Trophoblast cell (in vitro differentiated cells and primary cell): ENCODE measurements around the gene DLL3.

ENCODE experiments used
- DNase-seq, 2 donors: peaks; one replicate each; pipeline ENCODE4 v3.0.0-alpha.2; 2016
- H2AFZ ChIP-seq: 2 replicates; pipeline ENCODE4 v1.6.1; 2013; ENCODE audit warnings: low read length, moderate library complexity, mild to moderate bottlenecking; ENCODE audit not compliant: insufficient read depth, poor library complexity
- H2AK5ac ChIP-seq: 2 replicates; pipeline ENCODE4 v1.6.1; 2013; ENCODE audit warnings: mild to moderate bottlenecking, low read length
- H2BK120ac ChIP-seq: 2 replicates; pipeline ENCODE4 v1.6.1; 2013; ENCODE audit warnings: low read length, mild to moderate bottlenecking, moderate library complexity; ENCODE audit not compliant: insufficient read depth, poor library complexity
- H2BK12ac ChIP-seq: 2 replicates; pipeline ENCODE4 v1.6.1; 2013; ENCODE audit warnings: mild to moderate bottlenecking, low read length, moderate library complexity
- H2BK5ac ChIP-seq: 2 replicates; pipeline ENCODE4 v1.6.1; 2013; ENCODE audit warnings: low read length, low read depth, moderate library complexity, mild to moderate bottlenecking; ENCODE audit not compliant: poor library complexity
- H3K14ac ChIP-seq: 2 replicates; pipeline ENCODE4 v1.6.1; 2013; ENCODE audit warnings: mild to moderate bottlenecking, low read length
- H3K18ac ChIP-seq: 2 replicates; pipeline ENCODE4 v1.6.1; 2013; ENCODE audit warnings: mild to moderate bottlenecking, low read length
- H3K23ac ChIP-seq: 2 replicates; pipeline ENCODE4 v1.6.1; 2013; ENCODE audit warnings: low read length
- H3K27ac ChIP-seq: 2 replicates; pipeline ENCODE4 v1.5.1; 2013; ENCODE audit warnings: low read depth, mild to moderate bottlenecking, inconsistent platforms, low read length, moderate library complexity
- H3K27me3 ChIP-seq: 2 replicates; pipeline ENCODE4 v1.6.1; 2013; ENCODE audit warnings: inconsistent platforms, mild to moderate bottlenecking, low read length, moderate library complexity; ENCODE audit not compliant: insufficient read depth
- H3K36me3 ChIP-seq, 2 experiments: 1 replicate in 1 of 2; 2 replicates in 1 of 2; pipeline ENCODE4 v1.6.1; 2013; ENCODE audit warnings: low read length in 2 of 2, mild to moderate bottlenecking in 2 of 2, moderate library complexity in 1 of 2; ENCODE audit not compliant: insufficient read depth in 2 of 2, control insufficient read depth in 1 of 2
- H3K4ac ChIP-seq: 2 replicates; pipeline ENCODE4 v1.6.1; 2013; ENCODE audit warnings: low read depth, mild to moderate bottlenecking, low read length, moderate library complexity
- H3K4me1 ChIP-seq, 2 experiments: 1 replicate in 1 of 2; 2 replicates in 1 of 2; pipeline ENCODE4 v1.6.1; 2013; ENCODE audit warnings: low read length in 2 of 2, mild to moderate bottlenecking in 2 of 2, moderate library complexity in 1 of 2; ENCODE audit not compliant: insufficient read depth in 2 of 2, control insufficient read depth in 1 of 2
- H3K4me2 ChIP-seq: 2 replicates; pipeline ENCODE4 v1.6.1; 2013; ENCODE audit warnings: inconsistent platforms, mild to moderate bottlenecking, low read length, moderate library complexity
- H3K4me3 ChIP-seq: 2 replicates; pipeline ENCODE4 v1.5.1; 2013; ENCODE audit warnings: mild to moderate bottlenecking, low read depth, low read length, inconsistent platforms
- H3K79me1 ChIP-seq: one replicate; pipeline ENCODE4 v1.6.1; 2013; ENCODE audit warnings: low read length
- H3K79me2 ChIP-seq: 2 replicates; pipeline ENCODE4 v1.6.1; 2013; ENCODE audit warnings: low read length, mild to moderate bottlenecking; ENCODE audit not compliant: control insufficient read depth, insufficient read depth, poor library complexity
- H3K9ac ChIP-seq: 2 replicates; pipeline ENCODE4 v1.6.1; 2013; ENCODE audit warnings: mild to moderate bottlenecking, low read length
- H3K9me3 ChIP-seq: 2 replicates; pipeline ENCODE4 v1.6.1; 2013; ENCODE audit warnings: low read depth, mild to moderate bottlenecking, control low read depth, inconsistent platforms, low read length; ENCODE audit not compliant: insufficient read depth
- H4K12ac ChIP-seq: 2 replicates; pipeline ENCODE4 v1.6.1; 2013; ENCODE audit warnings: low read depth, mild to moderate bottlenecking, low read length, moderate library complexity
- H4K8ac ChIP-seq: 2 replicates; pipeline ENCODE4 v1.6.1; 2013; ENCODE audit warnings: low read depth, mild to moderate bottlenecking, low read length, moderate library complexity
- H4K91ac ChIP-seq: one replicate; pipeline ENCODE4 v1.6.1; 2013; ENCODE audit warnings: low read depth, mild to moderate bottlenecking, low read length, moderate library complexity
- WGBS: extraction: QIAGEN DNeasy Blood & Tissue Kit; methylation state at CpG from one replicate; pipeline ENCODE4 v1.1.7; 2013; ENCODE audit warnings: missing lambda C conversion rate; ENCODE audit not compliant: insufficient read length, insufficient coverage; ENCODE audit errors: extremely low coverage; 5-methylcytosine and 5-hydroxymethylcytosine counted together

The DLL3 gene

GRCh38 chr19:39489756-39490155 is 9.0 kb upstream of the DLL3 start:
- Histone ChIP-seq H2AFZ (no peak overlapping the region), H4K91ac (no peak overlapping the region), H2BK12ac (no peak overlapping the region), H3K4ac (no peak overlapping the region), H2BK120ac (no peak overlapping the region), H3K36me3 (peaks cover 48 to 54% of the 10 kb centered on the region in 2 experiments), H3K18ac (no peak overlapping the region), H3K27me3 (no peaks in the 10 kb centered on the region), H3K4me2 (no peak overlapping the region), H3K4me1 (no peaks in the 10 kb centered on the region), H4K8ac (no peak overlapping the region), H3K79me2 (no peaks in the 10 kb centered on the region), H3K4me3 (no peak overlapping the region), H3K9me3 (no peaks in the 10 kb centered on the region), H4K12ac (no peak overlapping the region), H3K79me1 (no peaks in the 10 kb centered on the region), H2BK5ac (no peak overlapping the region), H3K9ac (no peak overlapping the region), H3K27ac (no peak overlapping the region), H3K23ac (no peak overlapping the region), H3K14ac (no peak overlapping the region), H2AK5ac (no peak overlapping the region)
- no peak for DNase-seq
- no CpG with 5 or more reads among the region's 10 CpGs for WGBS

- Histone ChIP-seq H3K27ac (no peak overlapping the region), H3K9ac (no peak overlapping the region), H3K4me1 (no peaks in the 10 kb centered on the region), H3K18ac (no peak overlapping the region), H2AFZ (no peak overlapping the region), H2BK120ac (no peak overlapping the region), H4K12ac (no peak overlapping the region), H4K91ac (no peak overlapping the region), H3K23ac (no peak overlapping the region), H3K79me2 (no peaks in the 10 kb centered on the region), H3K36me3 (peaks cover 31 to 35% of the 10 kb centered on the region in 2 experiments), H2BK5ac (no peak overlapping the region), H3K79me1 (no peaks in the 10 kb centered on the region), H3K27me3 (no peaks in the 10 kb centered on the region), H2AK5ac (no peak overlapping the region), H3K4me3 (no peak overlapping the region), H3K14ac (no peak overlapping the region), H3K4me2 (no peak overlapping the region), H3K9me3 (no peaks in the 10 kb centered on the region), H3K4ac (no peak overlapping the region), H2BK12ac (no peak overlapping the region), H4K8ac (no peak overlapping the region)
- no peak for DNase-seq
- no CpG with 5 or more reads among the region's 6 CpGs for WGBS
These were observed 6.5 kb upstream of the DLL3 start for GRCh38 chr19:39492225-39492624.

DNA sequence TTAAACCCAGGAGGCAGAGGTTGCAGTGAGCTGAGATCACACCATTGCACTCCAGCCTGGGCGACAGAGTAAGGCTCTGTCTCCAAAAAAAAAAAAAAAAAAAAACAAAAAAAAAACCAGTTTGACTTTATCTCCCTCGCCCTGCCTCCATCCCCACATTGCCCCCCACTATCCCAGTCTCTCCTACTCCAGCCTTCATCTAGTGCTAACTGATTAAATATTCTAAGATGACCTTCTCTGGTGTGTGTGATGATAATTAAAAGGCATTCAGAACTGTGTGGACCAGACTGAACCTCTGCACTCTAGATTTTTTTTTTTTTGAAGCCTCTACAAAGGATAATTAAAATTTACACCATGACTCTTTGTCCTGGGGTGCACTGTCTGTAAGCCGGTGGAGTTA is 6.0 kb upstream of the DLL3 start:
- Histone ChIP-seq H2BK12ac (no peak overlapping the region), H3K36me3 (peaks cover 31 to 32% of the 10 kb centered on the region in 2 experiments), H3K9me3 (no peaks in the 10 kb centered on the region), H3K23ac (no peak overlapping the region), H4K91ac (no peak overlapping the region), H2BK120ac (no peak overlapping the region), H3K79me1 (no peaks in the 10 kb centered on the region), H3K27me3 (no peaks in the 10 kb centered on the region), H3K4me1 (peaks cover 0 to 2% of the 10 kb centered on the region in 2 experiments), H3K4me3 (no peak overlapping the region), H3K4ac (no peak overlapping the region), H3K14ac (no peak overlapping the region), H3K9ac (no peak overlapping the region), H3K27ac (no peak overlapping the region), H2BK5ac (no peak overlapping the region), H3K4me2 (no peak overlapping the region), H3K18ac (no peak overlapping the region), H3K79me2 (no peaks in the 10 kb centered on the region), H2AK5ac (no peak overlapping the region), H4K12ac (no peak overlapping the region), H2AFZ (no peak overlapping the region), H4K8ac (no peak overlapping the region)
- no CpG with 5 or more reads among the region's 3 CpGs for WGBS
- DNase-seq = no peak

DNA sequence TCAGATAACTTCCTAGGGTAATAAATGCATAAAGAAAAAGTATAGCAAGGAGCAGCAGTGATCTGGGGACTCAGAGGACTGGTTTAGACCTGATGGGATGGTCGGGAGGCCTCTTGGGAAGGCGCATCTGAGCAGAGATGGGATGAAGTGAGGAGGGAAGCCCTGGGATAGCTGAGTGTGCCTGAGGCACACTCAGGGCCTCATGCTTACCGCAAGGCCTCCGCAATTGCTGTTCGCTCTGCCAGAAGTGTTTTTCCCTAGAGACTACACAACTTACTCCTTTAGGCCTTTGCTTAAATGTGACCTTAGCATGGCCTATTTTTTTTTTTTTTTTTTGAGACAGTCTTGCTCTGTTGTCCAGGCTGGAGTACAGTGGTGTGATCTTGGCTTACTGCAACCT is 4.1 kb upstream of the DLL3 start:
- no CpG with 5 or more reads among the region's 5 CpGs for WGBS
- Histone ChIP-seq H3K27ac (no peak overlapping the region), H3K9ac (no peak overlapping the region), H3K4ac (no peak overlapping the region), H3K79me2 (no peaks in the 10 kb centered on the region), H3K36me3 (peaks cover 13% of the 10 kb centered on the region in 2 experiments), H3K14ac (no peak overlapping the region), H3K4me3 (no peak overlapping the region), H3K9me3 (peaks cover 2% of the 10 kb centered on the region), H3K79me1 (no peaks in the 10 kb centered on the region), H2BK12ac (no peak overlapping the region), H4K12ac (no peak overlapping the region), H2BK5ac (no peak overlapping the region), H2AK5ac (no peak overlapping the region), H3K4me2 (no peak overlapping the region), H3K4me1 (peaks cover 6 to 9% of the 10 kb centered on the region in 2 experiments), H2AFZ (no peak overlapping the region), H4K91ac (no peak overlapping the region), H4K8ac (no peak overlapping the region), H3K23ac (no peak overlapping the region), H3K27me3 (peaks cover 16% of the 10 kb centered on the region), H3K18ac (no peak overlapping the region), H2BK120ac (no peak overlapping the region)
- no peak for DNase-seq
